HL-60 (cell line): ENCODE data around the gene ZNF747.

Experiments used
- DNase-seq, 2 experiments: peaks; one replicate each; pipeline ENCODE4 v3.0.0-alpha.2; 2010 to 2020; ENCODE audit warnings: low read depth in 1 of 2, low spot score in 1 of 2
- H3K27ac ChIP-seq: fragments of 250-450 bp; sonication (Bioruptor Pico); replicated peaks from 2 replicates; pipeline ENCODE4 v1.5.1; 2020; ENCODE audit warnings: mild to moderate bottlenecking, moderate library complexity
- H3K27me3 ChIP-seq: fragments of 250-450 bp; sonication (Bioruptor Pico); 2 replicates; pipeline ENCODE4 v1.5.1; 2021; ENCODE audit warnings: mild to moderate bottlenecking, moderate library complexity; ENCODE audit not compliant: insufficient read depth, poor library complexity, severe bottlenecking
- H3K4me3 ChIP-seq: replicated peaks from 2 replicates; pipeline ENCODE4 v1.5.1; 2011; ENCODE audit warnings: mild to moderate bottlenecking, control low read depth, low read length; ENCODE audit not compliant: insufficient read depth
- GABPA ChIP-seq: IDR thresholded peaks from 2 replicates; pipeline ENCODE4 v1.6.1; 2012; ENCODE audit warnings: low read depth
- POLR2AphosphoS5 ChIP-seq: IDR thresholded peaks from 2 replicates; pipeline ENCODE4 v1.6.1; 2012; ENCODE audit warnings: low read depth
- REST ChIP-seq: IDR thresholded peaks from 2 replicates; pipeline ENCODE4 v1.6.1; 2012; ENCODE audit warnings: low read depth; ENCODE audit not compliant: insufficient replicate concordance
- SPI1 ChIP-seq: IDR thresholded peaks from 2 replicates; pipeline ENCODE4 v1.6.1; 2012; ENCODE audit warnings: low read depth, mild to moderate bottlenecking, borderline replicate concordance
- TF ChIP-seq, protein P1 (sequence below): IDR thresholded peaks from one replicate; pipeline ENCODE4 v1.5.1; 2011; ENCODE audit warnings: low read length, control low read depth, inconsistent platforms; ENCODE audit not compliant: insufficient read depth

Gene ZNF747

GRCh38 chr16:30488764-30489605, 45.7 kb downstream of the ZNF747 start:
- DNase-seq = no peak
- Histone ChIP-seq H3K27ac (no peak overlapping the region), H3K27me3 (no peaks in the 10 kb centered on the region), H3K4me3 (no peak overlapping the region)
- no peak for TF ChIP-seq REST
- TF ChIP-seq GABPA = no peak
- no peak for TF ChIP-seq POLR2AphosphoS5
- TF ChIP-seq, protein P1, sequence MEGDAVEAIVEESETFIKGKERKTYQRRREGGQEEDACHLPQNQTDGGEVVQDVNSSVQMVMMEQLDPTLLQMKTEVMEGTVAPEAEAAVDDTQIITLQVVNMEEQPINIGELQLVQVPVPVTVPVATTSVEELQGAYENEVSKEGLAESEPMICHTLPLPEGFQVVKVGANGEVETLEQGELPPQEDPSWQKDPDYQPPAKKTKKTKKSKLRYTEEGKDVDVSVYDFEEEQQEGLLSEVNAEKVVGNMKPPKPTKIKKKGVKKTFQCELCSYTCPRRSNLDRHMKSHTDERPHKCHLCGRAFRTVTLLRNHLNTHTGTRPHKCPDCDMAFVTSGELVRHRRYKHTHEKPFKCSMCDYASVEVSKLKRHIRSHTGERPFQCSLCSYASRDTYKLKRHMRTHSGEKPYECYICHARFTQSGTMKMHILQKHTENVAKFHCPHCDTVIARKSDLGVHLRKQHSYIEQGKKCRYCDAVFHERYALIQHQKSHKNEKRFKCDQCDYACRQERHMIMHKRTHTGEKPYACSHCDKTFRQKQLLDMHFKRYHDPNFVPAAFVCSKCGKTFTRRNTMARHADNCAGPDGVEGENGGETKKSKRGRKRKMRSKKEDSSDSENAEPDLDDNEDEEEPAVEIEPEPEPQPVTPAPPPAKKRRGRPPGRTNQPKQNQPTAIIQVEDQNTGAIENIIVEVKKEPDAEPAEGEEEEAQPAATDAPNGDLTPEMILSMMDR = no peak
- no peak for TF ChIP-seq SPI1

GRCh38 chr16:30485818-30486436, 48.7 kb downstream of the ZNF747 start:
- H3K27me3 ChIP-seq = no peaks in the 10 kb centered on the region
- no peak for DNase-seq
- TF ChIP-seq, protein P1 = no peak
- TF ChIP-seq REST (no peak), POLR2AphosphoS5 (no peak), SPI1 (no peak), GABPA (no peak)
- no peak overlapping the region for H3K27ac ChIP-seq
- no peak overlapping the region for H3K4me3 ChIP-seq

- Histone ChIP-seq H3K4me3 (no peak overlapping the region), H3K27me3 (no peaks in the 10 kb centered on the region), H3K27ac (no peak overlapping the region)
- no peak for DNase-seq
- TF ChIP-seq SPI1 = no peak
- TF ChIP-seq REST = no peak
- no peak for TF ChIP-seq GABPA
- TF ChIP-seq, protein P1 = no peak
- no peak for TF ChIP-seq POLR2AphosphoS5
Observed at GRCh38 chr16:30484887-30485286, 49.8 kb downstream of the ZNF747 start.
